ENCODE measurements around the gene FOXO3.
A peak's percentile ranks its signal among the peaks of the same experiment; 100 is the strongest.
"Not testable (repeated sequence)": the region's sequence is repeated elsewhere in the genome, so short reads cannot be mapped to it uniquely, and the experiment has no call there.

The FOXO3 gene

GRCh38 chr6:108560463-108561308, at the start of gene FOXO3:
TSS of gene FOXO3 (plus strand) at chr6:108560917. CDS start at chr6:108561209, 292 bp downstream.
- DNase-seq (ENCODE audit: low read depth): peak; percentile 63

GRCh38 chr6:108518714-108519576, 41.8 kb upstream of the FOXO3 start:
- no peak for DNase-seq (ENCODE audit: low read depth)

- no peak for DNase-seq (ENCODE audit: low read depth)
These were observed 39.1 kb upstream of the FOXO3 start for GRCh38 chr6:108521616-108522107.

GRCh38 chr6:108523697-108524096, 37.0 kb upstream of the FOXO3 start:
- no peak for DNase-seq (ENCODE audit: low read depth)

GRCh38 chr6:108524528-108525248, 36.0 kb upstream of the FOXO3 start:
- DNase-seq (ENCODE audit: low read depth): no peak

GRCh38 chr6:108526739-108527174, 34.0 kb upstream of the FOXO3 start:
- peak; percentile 24 for DNase-seq (ENCODE audit: low read depth)

GRCh38 chr6:108528878-108529277, 31.8 kb upstream of the FOXO3 start:
- DNase-seq (ENCODE audit: low read depth): no peak

GRCh38 chr6:108531332-108531731, 29.4 kb upstream of the FOXO3 start:
- DNase-seq (ENCODE audit: low read depth): no peak

- no peak for DNase-seq (ENCODE audit: low read depth)
These were observed 25.5 kb upstream of the FOXO3 start for GRCh38 chr6:108535114-108535742.

- not testable (repeated sequence) for DNase-seq (ENCODE audit: low read depth)
These were observed 24.7 kb upstream of the FOXO3 start for GRCh38 chr6:108535920-108536535.

GRCh38 chr6:108541843-108542759, 18.6 kb upstream of the FOXO3 start:
- DNase-seq (ENCODE audit: low read depth): no peak

- no peak for DNase-seq (ENCODE audit: low read depth)
These were observed 17.4 kb upstream of the FOXO3 start for GRCh38 chr6:108543175-108543940.

GRCh38 chr6:108544606-108545005, 16.1 kb upstream of the FOXO3 start:
- no peak for DNase-seq (ENCODE audit: low read depth)

GRCh38 chr6:108546079-108547049, 14.4 kb upstream of the FOXO3 start:
- DNase-seq (ENCODE audit: low read depth): no peak

GRCh38 chr6:108549241-108549640, 11.5 kb upstream of the FOXO3 start:
- DNase-seq (ENCODE audit: low read depth): no peak

- DNase-seq (ENCODE audit: low read depth): no peak
These were observed 11.0 kb upstream of the FOXO3 start for GRCh38 chr6:108549741-108550140.

GRCh38 chr6:108550256-108550655, 10.5 kb upstream of the FOXO3 start:
- DNase-seq (ENCODE audit: low read depth): no peak

Measured in CMK (cell line).